GM12875 (cell line): Measurements from ENCODE around the gene PLEKHA7.

Experiments
- H3K4me3 ChIP-seq: one replicate; pipeline ENCODE4 v1.5.1; 2011; ENCODE audit warnings: low read depth, low read length, control low read depth
- TF ChIP-seq, protein P1 (sequence below): IDR thresholded peaks from 2 replicates; pipeline ENCODE4 v1.5.1; 2011; ENCODE audit warnings: low read depth, mild to moderate bottlenecking, control low read depth, inconsistent platforms, low read length, moderate library complexity, borderline replicate concordance; ENCODE audit not compliant: insufficient read depth

Gene PLEKHA7

DNA sequence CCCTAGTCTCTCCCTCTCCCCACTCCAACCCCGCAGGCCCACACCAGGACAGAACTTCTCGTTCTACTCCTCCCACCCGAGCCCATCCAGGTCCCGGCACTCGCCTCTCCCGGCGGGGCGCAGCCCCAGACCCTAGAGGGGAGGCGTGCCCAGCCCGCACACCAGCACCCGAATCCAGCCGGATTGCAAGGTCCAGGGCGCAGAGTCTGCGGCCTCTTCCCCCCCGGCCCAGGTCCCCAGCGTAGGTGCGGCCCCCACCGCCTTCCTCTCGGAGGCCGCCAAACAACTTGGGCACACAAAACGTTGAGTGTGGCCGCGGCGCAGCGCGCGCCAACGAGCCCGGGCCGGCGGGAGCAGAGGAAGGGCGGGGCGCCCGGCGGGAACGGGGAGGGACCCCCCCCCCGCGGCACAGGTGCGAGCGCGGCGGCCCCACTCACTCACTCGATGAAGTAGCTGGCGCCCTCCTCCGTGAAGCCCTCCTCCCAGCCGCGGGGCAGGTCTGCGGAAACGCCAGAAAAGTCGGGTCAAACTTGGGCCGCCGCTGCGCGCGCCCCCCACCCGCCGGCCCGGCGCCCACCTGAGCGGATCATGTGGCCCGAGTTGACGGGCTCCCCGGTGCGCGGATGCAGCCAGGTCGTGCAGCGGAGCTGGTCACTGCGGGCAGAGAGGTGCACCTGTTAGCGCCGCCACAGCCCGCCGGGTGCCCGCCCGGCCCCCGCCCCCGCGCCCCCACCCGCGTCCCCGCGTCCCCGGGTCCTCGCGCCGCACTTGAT is 480 bp downstream of the PLEKHA7 start:
- H3K4me3 ChIP-seq = no peak overlapping the region
- TF ChIP-seq, protein P1, sequence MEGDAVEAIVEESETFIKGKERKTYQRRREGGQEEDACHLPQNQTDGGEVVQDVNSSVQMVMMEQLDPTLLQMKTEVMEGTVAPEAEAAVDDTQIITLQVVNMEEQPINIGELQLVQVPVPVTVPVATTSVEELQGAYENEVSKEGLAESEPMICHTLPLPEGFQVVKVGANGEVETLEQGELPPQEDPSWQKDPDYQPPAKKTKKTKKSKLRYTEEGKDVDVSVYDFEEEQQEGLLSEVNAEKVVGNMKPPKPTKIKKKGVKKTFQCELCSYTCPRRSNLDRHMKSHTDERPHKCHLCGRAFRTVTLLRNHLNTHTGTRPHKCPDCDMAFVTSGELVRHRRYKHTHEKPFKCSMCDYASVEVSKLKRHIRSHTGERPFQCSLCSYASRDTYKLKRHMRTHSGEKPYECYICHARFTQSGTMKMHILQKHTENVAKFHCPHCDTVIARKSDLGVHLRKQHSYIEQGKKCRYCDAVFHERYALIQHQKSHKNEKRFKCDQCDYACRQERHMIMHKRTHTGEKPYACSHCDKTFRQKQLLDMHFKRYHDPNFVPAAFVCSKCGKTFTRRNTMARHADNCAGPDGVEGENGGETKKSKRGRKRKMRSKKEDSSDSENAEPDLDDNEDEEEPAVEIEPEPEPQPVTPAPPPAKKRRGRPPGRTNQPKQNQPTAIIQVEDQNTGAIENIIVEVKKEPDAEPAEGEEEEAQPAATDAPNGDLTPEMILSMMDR = no peak

DNA sequence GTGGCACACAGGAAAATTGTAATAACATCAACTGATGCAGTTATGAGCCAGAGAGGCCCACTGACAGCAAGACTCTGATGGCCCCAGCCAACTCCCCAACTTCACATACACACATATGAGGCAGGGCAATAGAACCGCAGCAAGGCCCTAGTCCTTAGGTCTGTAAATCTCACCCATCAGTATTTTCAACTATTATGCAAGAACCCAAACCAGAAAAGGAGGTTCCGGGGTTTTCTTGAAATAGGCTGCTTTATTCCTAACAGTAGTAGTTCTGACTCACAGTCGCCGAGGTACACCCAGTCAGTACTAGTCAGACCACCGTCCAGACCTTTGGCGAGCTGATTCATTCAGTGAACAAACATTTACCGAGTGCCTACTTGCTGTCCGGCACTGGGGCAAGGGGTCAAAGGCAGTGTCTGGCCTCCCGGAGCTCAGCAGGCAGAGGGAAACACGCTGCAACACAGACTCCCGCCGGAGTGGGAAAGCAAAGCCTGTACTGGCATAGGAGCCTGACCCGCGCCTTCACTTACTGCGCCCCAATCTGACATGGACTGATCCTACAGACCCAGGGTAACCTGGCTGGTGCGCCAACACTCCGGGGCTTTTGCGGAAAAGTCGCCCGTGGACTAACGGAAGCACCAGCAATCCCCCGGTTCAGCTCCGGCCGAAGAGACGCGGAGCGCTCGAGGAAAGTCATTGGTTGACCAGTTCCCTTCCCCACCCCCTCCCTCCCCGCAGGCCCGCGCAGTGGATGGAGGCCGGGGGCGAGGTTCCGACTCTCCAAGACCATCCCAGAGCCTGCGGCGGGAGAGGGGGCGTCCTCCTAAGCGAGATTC is 1.3 kb downstream of the PLEKHA7 start:
- no peak overlapping the region for H3K4me3 ChIP-seq
- TF ChIP-seq, protein P1 = no peak

DNA sequence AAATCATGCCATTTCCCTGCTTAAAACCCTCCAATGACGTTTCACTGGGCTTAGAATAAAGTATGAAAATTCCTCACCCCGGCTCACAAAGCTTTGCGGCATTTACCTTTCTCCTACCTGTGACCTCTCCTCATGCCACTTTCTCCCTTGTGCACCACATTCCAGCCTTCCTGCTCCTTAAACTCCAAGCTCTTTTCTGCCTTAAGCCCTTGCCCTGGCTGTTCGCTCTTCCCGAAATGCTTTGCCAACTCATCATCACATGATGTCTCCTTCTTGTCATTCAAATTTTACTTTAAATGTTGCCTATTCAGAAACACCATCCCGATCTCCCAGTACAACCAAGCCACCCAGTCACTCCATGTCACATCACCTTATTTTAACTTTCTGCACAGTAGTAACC is 2.0 kb downstream of the PLEKHA7 start:
- TF ChIP-seq, protein P1 = no peak
- H3K4me3 ChIP-seq = no peak overlapping the region

DNA sequence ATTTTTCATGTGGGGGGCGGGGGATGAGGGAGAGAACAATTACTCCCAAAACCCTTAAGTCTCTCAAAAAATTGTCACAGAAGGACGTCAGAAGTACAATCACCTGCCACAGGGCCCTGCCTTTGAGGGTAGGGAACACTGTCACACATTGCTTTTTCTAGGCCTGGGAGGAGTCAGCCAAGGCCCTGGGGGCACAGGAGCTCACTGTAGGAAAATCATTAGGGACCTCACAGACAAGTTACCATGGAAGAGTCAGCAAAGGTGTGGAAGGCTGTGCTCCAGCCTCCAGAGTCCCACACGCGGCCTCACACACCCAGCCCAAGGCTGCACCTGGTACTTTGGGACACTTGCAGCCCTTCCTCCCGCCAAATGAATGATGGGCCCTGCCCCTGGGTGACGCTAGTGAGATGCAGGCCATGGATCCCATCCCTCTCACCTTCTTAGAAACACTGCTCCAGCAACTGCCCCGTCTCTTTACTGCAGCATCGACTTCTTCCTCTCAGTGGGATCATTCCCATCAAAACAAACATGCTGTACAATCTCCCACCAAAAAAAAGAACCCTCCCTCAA is 3.3 kb downstream of the PLEKHA7 start:
- TF ChIP-seq, protein P1 = no peak

DNA sequence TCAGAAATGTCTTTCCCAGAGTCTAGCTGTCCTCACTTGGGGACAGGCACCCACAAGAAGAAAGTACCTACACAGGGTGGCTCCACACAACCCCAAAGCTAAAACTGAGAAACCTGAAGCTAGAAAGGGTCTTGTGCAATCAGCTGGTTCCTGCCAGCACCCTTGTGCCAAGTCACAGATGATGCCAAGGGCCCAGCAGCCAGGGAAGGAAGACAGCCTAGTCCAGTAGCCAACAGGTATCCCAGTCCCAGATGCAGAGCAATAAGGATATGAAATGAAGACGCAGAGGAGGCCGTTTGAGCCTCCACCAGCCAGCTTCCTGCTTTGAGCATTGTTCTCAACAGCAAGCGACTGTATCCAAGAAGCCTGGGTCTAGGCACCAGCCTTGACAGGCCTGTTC is 6.1 kb downstream of the PLEKHA7 start:
- H3K4me3 ChIP-seq = no peak overlapping the region
- TF ChIP-seq, protein P1 = no peak

More for the DNA sequence above, 3.3 kb downstream of the PLEKHA7 start:
- H3K4me3 ChIP-seq = no peak overlapping the region

DNA sequence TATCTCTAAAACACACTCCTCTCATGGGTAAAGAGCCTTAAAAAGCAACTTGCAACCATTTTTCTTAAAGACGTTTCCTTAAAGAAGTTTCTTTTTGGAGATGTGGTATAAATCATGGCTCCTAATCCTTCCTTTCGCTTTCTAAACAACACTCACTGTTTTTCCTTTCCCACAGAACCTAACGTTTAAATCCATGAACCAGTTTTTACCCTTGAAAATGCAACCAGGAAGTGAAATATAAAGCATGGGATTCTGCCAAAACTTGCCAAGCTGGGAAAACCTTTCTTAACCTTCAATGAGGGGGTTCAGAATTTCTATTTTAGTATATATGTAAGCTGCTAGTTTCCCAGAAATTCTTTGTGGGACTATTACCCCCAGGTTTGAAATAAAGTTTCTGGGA is 8.6 kb downstream of the PLEKHA7 start:
- TF ChIP-seq, protein P1 = no peak
- no peak overlapping the region for H3K4me3 ChIP-seq
